ENCODE measurements around the gene RNF11. TPM values are rescaled to one million over a fixed set of nuclear protein-coding genes. Genes with fewer than 3 reads are reported as not detected.

The RNF11 gene
- total and polyA plus RNA-seq, 4 donors = 24.1 to 102 (median 48.7) TPM

- Histone ChIP-seq H3K4me1 (ENCODE audit: control insufficient read depth in 4 of 4, insufficient read depth in 4 of 4, low read length in 3 of 4) (peaks cover 0 to 17% (median 5%) of the 10 kb centered on the region in 4 donors), H3K4me3 (ENCODE audit: low read depth in 1 of 3, low read length in 3 of 3) (no peak overlapping the region), H3K27me3 (ENCODE audit: control insufficient read depth in 4 of 4, insufficient read depth in 4 of 4, low read length in 3 of 4) (no peaks in the 10 kb centered on the region), H3K9me3 (ENCODE audit: control insufficient read depth in 4 of 4, low read length in 3 of 4) (no peaks in the 10 kb centered on the region), H3K9ac (ENCODE audit: low read depth in 1 of 2, low read length in 2 of 2) (no peak overlapping the region), H3K27ac (ENCODE audit: low read depth in 1 of 2, low read length in 2 of 2) (no peak overlapping the region), H3K36me3 (ENCODE audit: control insufficient read depth in 4 of 4, insufficient read depth in 3 of 4, low read depth in 1 of 4, low read length in 3 of 4) (no peaks in the 10 kb centered on the region)
- TF ChIP-seq FOXA2 (IDR thresholded peaks at IDR 0.05) = no peak
- no peak for TF ChIP-seq HNF4A (conservative IDR thresholded peaks at IDR 0.05)
- no peak for TF ChIP-seq MAX (IDR thresholded peaks at IDR 0.05)
- no peak for TF ChIP-seq ATF3 (IDR thresholded peaks at IDR 0.05)
- no peak for TF ChIP-seq ZBTB33 (IDR thresholded peaks at IDR 0.05)
- no peak for TF ChIP-seq RXRA (IDR thresholded peaks at IDR 0.05)
- TF ChIP-seq FOXA1 (IDR thresholded peaks at IDR 0.05) = no peak
- TF ChIP-seq JUND (IDR thresholded peaks at IDR 0.05) = no peak
- no peak for TF ChIP-seq HNF4G (IDR thresholded peaks at IDR 0.05)
- 94% methylated on average over 17 of the region's 17 CpGs for WGBS
- no peak for DNase-seq (ENCODE audit: low spot score)
Observed at GRCh38 chr1:51295926-51296325, 59.9 kb downstream of the RNF11 start.

GRCh38 chr1:51296383-51297357 is 60.6 kb downstream of the RNF11 start:
- H3K27me3 ChIP-seq (ENCODE audit: control insufficient read depth in 4 of 4, insufficient read depth in 4 of 4, low read length in 3 of 4) = no peaks in the 10 kb centered on the region

More at GRCh38 chr1:51296383-51297357, 60.6 kb downstream of the RNF11 start:
- peaks cover 0 to 17% (median 5%) of the 10 kb centered on the region in 4 donors for H3K4me1 ChIP-seq (ENCODE audit: control insufficient read depth in 4 of 4, insufficient read depth in 4 of 4, low read length in 3 of 4)
- H3K36me3 ChIP-seq (ENCODE audit: control insufficient read depth in 4 of 4, insufficient read depth in 3 of 4, low read depth in 1 of 4, low read length in 3 of 4) = no peaks in the 10 kb centered on the region
- no peaks in the 10 kb centered on the region for H3K9me3 ChIP-seq (ENCODE audit: control insufficient read depth in 4 of 4, low read length in 3 of 4)
- 30% methylated on average over 33 of the region's 33 CpGs for WGBS
- peak overlapping the region in 1 of 2 donors; percentile 13 for H3K9ac ChIP-seq (ENCODE audit: low read depth in 1 of 2, low read length in 2 of 2)
- peak; percentile 92 for DNase-seq (ENCODE audit: low spot score)
- peak overlapping the region in 2 of 3 donors; percentile 36 to 59 for H3K4me3 ChIP-seq (ENCODE audit: low read depth in 1 of 3, low read length in 3 of 3)
- H3K27ac ChIP-seq (ENCODE audit: low read depth in 1 of 2, low read length in 2 of 2) = no peak overlapping the region
- TF ChIP-seq CTCF (IDR thresholded peaks at IDR 0.05; ENCODE audit: low read depth, low read length, missing input control) (peak; percentile 94), FOXA1 (IDR thresholded peaks at IDR 0.05) (no peak), GABPA (IDR thresholded peaks at IDR 0.05 in 1 of 2, conservative IDR thresholded peaks at IDR 0.05 in 1 of 2) (peak in 1 of 2 donors; percentile 75), TAF1 (conservative IDR thresholded peaks at IDR 0.05) (no peak), HNF4A (conservative IDR thresholded peaks at IDR 0.05) (peak in 1 of 2 donors; percentile 17), JUND (IDR thresholded peaks at IDR 0.05) (no peak), EGR1 (IDR thresholded peaks at IDR 0.05; ENCODE audit: low read depth in 2 of 2) (no peak), SP1 (IDR thresholded peaks at IDR 0.05) (peak; percentile 22), REST (IDR thresholded peaks at IDR 0.05) (no peak), ZBTB33 (IDR thresholded peaks at IDR 0.05) (no peak), RAD21 (IDR thresholded peaks at IDR 0.05) (peak; percentile 89 to 93), NR2F2 (IDR thresholded peaks at IDR 0.05) (no peak), RXRA (IDR thresholded peaks at IDR 0.05) (peak in 1 of 2 donors; percentile 30), YY1 (IDR thresholded peaks at IDR 0.05) (no peak), FOXA2 (IDR thresholded peaks at IDR 0.05) (no peak)
